HFFc6 (cell line): ENCODE data around the gene GABRG3. TPM values are rescaled to one million over a fixed set of nuclear protein-coding genes. Genes with fewer than 3 reads are reported as not detected.

ENCODE experiments used
- DNase-seq: peaks from one replicate; pipeline ENCODE4 v3.0.0-alpha.2; 2018
- H3K27ac Mint-ChIP-seq: 2 replicates; pipeline ENCODE4 v1.8.0; 2020; ENCODE audit warnings: mild to moderate bottlenecking, mixed read lengths
- H3K27me3 Mint-ChIP-seq: 2 replicates; pipeline ENCODE4 v1.8.0; 2021; ENCODE audit warnings: mild to moderate bottlenecking, moderate library complexity, mixed read lengths; ENCODE audit not compliant: insufficient read depth
- H3K36me3 Mint-ChIP-seq: 2 replicates; pipeline ENCODE4 v1.8.0; 2021; ENCODE audit warnings: low read depth, mixed read lengths
- H3K4me1 Mint-ChIP-seq: 2 replicates; pipeline ENCODE4 v1.8.0; 2020; ENCODE audit warnings: low read depth, mixed read lengths
- H3K4me3 Mint-ChIP-seq: 2 replicates; pipeline ENCODE4 v1.8.0; 2020; ENCODE audit warnings: mild to moderate bottlenecking, moderate library complexity, mixed read lengths
- H3K9me3 Mint-ChIP-seq: 2 replicates; pipeline ENCODE4 v1.8.0; 2020; ENCODE audit warnings: mild to moderate bottlenecking, mixed read lengths
- total RNA-seq, 6 experiments: library from RNA; stranded (reverse); fragmentation: NEBNext Ultra II Directional; extraction: Animal tissue kit (Norgen Biotek cat#: 25700); gene quantifications; 2 replicates in 1 of 6; 3 replicates in 5 of 6; pipeline ENCODE4 v1.2.3, GENCODE V29; 2021
- TF ChIP-seq, protein P1 (sequence below): fragments of 200-600 bp; sonication (generic); IDR thresholded peaks from 2 replicates; pipeline ENCODE4 v1.5.0; 2021; ENCODE audit warnings: antibody characterized with exemption, mild to moderate bottlenecking

GABRG3 gene
- total RNA-seq, 6 experiments from 2014 or later: not detected

DNA sequence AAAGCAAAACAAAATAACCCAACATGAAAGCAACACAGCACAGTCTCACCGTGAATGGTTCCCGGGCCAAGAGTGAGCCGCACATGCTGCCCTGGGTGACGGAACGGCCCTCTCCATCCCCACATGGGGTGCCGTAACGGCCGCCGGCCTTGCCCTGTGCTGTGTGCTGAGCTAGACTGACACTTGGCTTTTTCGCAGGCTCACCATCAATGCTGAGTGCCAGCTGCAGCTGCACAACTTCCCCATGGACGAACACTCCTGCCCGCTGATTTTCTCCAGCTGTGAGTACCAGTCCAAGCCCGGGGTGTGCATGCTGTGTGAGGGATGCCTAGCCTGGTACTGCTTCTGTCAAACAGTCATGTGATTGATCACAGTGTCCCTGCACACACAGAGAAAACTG is 357.6 kb downstream of the GABRG3 start:
- H3K9me3 Mint-ChIP-seq: peaks cover 42% of the 10 kb centered on the region
- no peaks in the 10 kb centered on the region for H3K36me3 Mint-ChIP-seq
- no peak overlapping the region for H3K27ac Mint-ChIP-seq
- H3K4me1 Mint-ChIP-seq: no peaks in the 10 kb centered on the region
- H3K27me3 Mint-ChIP-seq: no peaks in the 10 kb centered on the region
- DNase-seq: no peak
- H3K4me3 Mint-ChIP-seq: no peak overlapping the region
- TF ChIP-seq, protein P1, sequence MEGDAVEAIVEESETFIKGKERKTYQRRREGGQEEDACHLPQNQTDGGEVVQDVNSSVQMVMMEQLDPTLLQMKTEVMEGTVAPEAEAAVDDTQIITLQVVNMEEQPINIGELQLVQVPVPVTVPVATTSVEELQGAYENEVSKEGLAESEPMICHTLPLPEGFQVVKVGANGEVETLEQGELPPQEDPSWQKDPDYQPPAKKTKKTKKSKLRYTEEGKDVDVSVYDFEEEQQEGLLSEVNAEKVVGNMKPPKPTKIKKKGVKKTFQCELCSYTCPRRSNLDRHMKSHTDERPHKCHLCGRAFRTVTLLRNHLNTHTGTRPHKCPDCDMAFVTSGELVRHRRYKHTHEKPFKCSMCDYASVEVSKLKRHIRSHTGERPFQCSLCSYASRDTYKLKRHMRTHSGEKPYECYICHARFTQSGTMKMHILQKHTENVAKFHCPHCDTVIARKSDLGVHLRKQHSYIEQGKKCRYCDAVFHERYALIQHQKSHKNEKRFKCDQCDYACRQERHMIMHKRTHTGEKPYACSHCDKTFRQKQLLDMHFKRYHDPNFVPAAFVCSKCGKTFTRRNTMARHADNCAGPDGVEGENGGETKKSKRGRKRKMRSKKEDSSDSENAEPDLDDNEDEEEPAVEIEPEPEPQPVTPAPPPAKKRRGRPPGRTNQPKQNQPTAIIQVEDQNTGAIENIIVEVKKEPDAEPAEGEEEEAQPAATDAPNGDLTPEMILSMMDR: no peak

DNA sequence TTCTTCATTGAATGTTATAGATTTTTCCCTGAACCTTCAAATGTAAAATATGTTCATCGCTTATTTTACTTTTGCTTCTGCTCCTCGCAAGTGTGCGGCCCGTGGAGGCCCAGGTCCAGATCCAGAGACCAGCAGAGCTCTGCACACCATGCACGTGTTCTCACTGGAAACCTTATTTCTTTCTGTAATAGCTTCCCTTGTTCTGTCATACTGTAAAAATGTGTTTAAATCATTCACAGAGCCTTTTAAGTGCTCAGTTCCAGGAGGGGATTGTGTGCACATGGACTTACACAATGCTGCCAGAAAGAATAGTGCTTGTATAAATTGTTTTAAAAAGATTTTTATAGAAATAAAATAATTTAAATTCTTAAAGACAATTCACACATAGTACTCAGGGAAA is 359.3 kb downstream of the GABRG3 start:
- TF ChIP-seq, protein P1: no peak
- Mint-ChIP-seq H3K9me3 (peaks cover 27% of the 10 kb centered on the region), H3K27ac (no peak overlapping the region), H3K36me3 (no peaks in the 10 kb centered on the region), H3K4me3 (no peak overlapping the region), H3K27me3 (no peaks in the 10 kb centered on the region), H3K4me1 (no peaks in the 10 kb centered on the region)
- no peak for DNase-seq

DNA sequence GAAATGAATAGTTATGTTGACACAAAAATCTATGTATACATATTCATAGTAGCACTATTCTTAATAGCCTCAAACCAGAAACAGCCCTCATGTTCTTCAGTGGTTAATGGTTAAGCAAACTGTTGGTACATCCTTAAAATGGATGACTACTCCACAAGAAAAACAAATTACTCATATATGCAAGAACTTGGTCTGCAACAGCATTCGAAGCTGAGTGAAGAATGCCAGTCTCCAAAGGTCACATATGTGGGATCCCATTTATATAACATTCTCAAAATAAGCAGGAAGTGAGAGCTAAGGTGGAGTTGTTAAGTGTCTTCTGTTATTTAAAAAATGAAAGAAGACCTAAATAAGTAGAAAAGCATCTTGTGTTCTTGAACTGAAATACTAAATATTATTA is 365.7 kb downstream of the GABRG3 start:
- no peak overlapping the region for H3K27ac Mint-ChIP-seq
- no peaks in the 10 kb centered on the region for H3K27me3 Mint-ChIP-seq
- no peak for DNase-seq
- TF ChIP-seq, protein P1: no peak
- H3K4me3 Mint-ChIP-seq: no peak overlapping the region
- no peaks in the 10 kb centered on the region for H3K36me3 Mint-ChIP-seq
- H3K9me3 Mint-ChIP-seq: peaks cover 33% of the 10 kb centered on the region
- H3K4me1 Mint-ChIP-seq: no peaks in the 10 kb centered on the region

DNA sequence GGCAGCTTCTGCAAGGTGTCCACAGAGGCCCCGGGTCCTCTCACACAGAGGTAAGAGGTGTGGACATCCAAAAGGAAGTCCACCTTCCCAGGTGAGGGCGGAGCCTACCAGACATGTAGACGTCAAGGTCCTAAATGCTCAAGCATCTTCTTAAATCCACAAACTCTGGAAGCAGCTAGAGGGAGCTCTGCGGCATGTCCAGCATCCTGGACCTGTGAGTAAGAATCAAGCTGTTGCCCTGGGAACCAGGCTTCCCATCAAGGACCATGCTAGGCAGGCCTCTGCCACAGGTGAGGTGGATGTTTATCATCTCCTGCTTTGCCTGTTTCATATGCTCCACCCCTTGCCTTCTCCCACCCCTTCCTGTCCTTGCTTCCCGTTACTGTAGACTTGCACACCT is 368.2 kb downstream of the GABRG3 start:
- Mint-ChIP-seq H3K36me3 (no peaks in the 10 kb centered on the region), H3K27ac (no peak overlapping the region), H3K4me3 (no peak overlapping the region), H3K27me3 (no peaks in the 10 kb centered on the region; the same call in 1 of the 2 replicates), H3K4me1 (no peaks in the 10 kb centered on the region), H3K9me3 (peaks cover 46% of the 10 kb centered on the region)
- TF ChIP-seq, protein P1: no peak
- DNase-seq: no peak

DNA sequence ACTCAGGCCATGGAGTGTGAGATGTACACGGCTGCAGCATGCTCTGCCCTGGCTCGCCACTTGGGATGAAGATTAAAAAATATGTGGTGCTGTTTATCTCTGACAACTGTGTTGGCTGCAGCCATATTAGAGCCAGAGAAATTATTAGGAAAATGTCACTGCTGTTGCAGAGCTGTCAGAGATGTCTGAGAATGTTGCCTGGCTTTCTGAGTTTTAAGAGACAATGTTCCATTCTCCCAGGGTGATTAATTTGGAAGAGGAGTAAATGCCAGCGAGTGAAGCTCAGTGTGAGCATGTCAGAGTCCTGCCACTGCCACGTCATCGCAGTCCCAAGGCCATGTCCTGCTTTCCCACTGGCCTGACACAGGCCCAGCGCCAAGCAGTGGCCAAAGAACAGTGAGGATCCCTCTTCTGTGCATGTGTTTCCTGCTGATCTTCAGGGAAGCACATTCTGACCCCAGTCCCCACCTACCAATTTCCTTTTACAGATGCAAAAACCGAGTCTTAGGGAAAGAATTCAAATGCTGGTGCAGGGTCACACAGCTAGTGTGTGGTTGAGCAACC is 370.9 kb downstream of the GABRG3 start:
- Mint-ChIP-seq H3K36me3 (no peaks in the 10 kb centered on the region), H3K4me3 (no peak overlapping the region), H3K4me1 (no peaks in the 10 kb centered on the region), H3K27me3 (no peaks in the 10 kb centered on the region; the same call in 1 of the 2 replicates), H3K9me3 (peaks cover 62% of the 10 kb centered on the region), H3K27ac (no peak overlapping the region)
- TF ChIP-seq, protein P1: no peak
- no peak for DNase-seq

DNA sequence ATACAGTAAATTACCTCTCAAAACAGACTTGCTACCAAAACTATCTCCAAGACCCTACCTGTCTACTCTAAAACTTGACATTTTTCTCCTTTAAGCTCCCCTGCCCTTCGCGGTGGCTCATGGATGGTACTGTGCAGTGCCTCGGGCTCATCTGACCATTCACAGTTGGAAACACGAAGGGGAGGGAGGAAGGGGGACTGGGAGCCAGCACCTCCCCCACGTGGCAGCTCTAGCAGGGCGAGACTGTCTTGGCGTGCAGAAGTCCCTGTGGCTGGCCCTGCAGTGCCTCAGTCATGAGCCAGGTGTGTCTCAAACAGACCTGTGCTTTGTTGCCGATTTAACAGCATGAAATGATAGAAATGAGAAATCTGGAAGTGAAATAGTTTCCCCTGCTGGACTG is 372.0 kb downstream of the GABRG3 start:
- Mint-ChIP-seq H3K27me3 (no peaks in the 10 kb centered on the region; the same call in 1 of the 2 replicates), H3K27ac (no peak overlapping the region), H3K36me3 (no peaks in the 10 kb centered on the region), H3K4me1 (no peaks in the 10 kb centered on the region), H3K9me3 (peaks cover 58% of the 10 kb centered on the region), H3K4me3 (no peak overlapping the region)
- DNase-seq: no peak
- TF ChIP-seq, protein P1: no peak
